Gastroesophageal sphincter (tissue), 3 donors: ENCODE data around the gene TNC.

ENCODE experiments used
- CTCF ChIP-seq, 4 experiments: fragments of 200-600 bp in 2 of 4; fragments of 450-650 bp in 2 of 4; sonication (generic) in 1 of 4; IDR thresholded peaks; one replicate each; pipeline ENCODE4 v1.5.1; 2017 to 2019; ENCODE audit warnings: antibody characterized with exemption in 4 of 4, mild to moderate bottlenecking in 2 of 4, moderate library complexity in 2 of 4
- POLR2A ChIP-seq, 2 donors: fragments of 450-650 bp; IDR thresholded peaks; one replicate each; pipeline ENCODE4 v1.6.1; 2017; ENCODE audit warnings: antibody characterized with exemption in 2 of 2, mild to moderate bottlenecking in 2 of 2, moderate library complexity in 1 of 2

DNA sequence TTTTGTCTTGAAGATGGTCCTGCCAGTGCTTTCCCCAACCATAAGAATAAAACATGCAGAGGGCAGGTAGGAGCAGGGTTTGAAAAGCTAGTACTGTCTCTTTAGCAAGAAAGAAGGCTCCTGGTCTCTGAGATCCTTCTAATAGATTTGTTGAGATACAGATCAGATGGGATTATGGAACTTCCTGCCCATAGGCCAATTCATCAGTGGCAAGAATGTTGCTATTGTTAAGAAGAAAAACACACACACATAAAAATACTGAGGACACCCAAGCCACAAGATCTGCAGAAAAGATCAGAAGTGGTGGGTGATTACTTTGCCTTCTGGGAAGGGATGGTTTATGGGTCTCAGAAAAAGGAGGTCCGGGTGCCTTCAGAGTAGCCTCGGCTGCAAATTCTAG lies 59.8 kb downstream of the TNC start:
- TF ChIP-seq CTCF (IDR thresholded peaks at IDR 0.05) = no peak
- TF ChIP-seq POLR2A (IDR thresholded peaks at IDR 0.05) = no peak
